OCI-LY7 (cell line): ENCODE results near the gene SUMF1. TPM values are rescaled to one million over a fixed set of nuclear protein-coding genes. Genes with fewer than 3 reads are reported as not detected.

Experiments used
- BruUV-seq: library from RNA; stranded (reverse); fragments of 400-500 nt; replicated peaks from 2 replicates; lab custom pipeline; 2021; lab: Mats Ljungman, UMichigan
- CTCF ChIA-PET: fragments of 300-600 bp; sonication (Branson Sonifier 250); formaldehyde crosslinking; loops from one replicate; lab custom pipeline; 2022; ENCODE audit warnings: antibody characterized with exemption; ENCODE audit not compliant: unreplicated experiment; lab: Charles Lee
- POLR2A ChIA-PET: fragments of 300-600 bp; sonication (Branson Sonifier 250); formaldehyde crosslinking; loops from one replicate; lab custom pipeline; 2022; ENCODE audit warnings: antibody characterized with exemption; lab: Charles Lee
- DNase-seq: peaks from one replicate; pipeline ENCODE4 v3.0.0-alpha.2; 2015; ENCODE audit warnings: low spot score
- H2AFZ ChIP-seq: fragments of 200-600 bp; sonication (generic), shearing (Covaris generic); 2 replicates; pipeline ENCODE4 v1.6.1; 2014; ENCODE audit warnings: mild to moderate bottlenecking, antibody characterized with exemption, low read length, moderate library complexity
- H3K27ac ChIP-seq: fragments of 200-600 bp; sonication (generic); 2 replicates; pipeline ENCODE4 v1.5.1; 2014; ENCODE audit warnings: mixed run types, low read depth, mild to moderate bottlenecking, moderate library complexity, low read length, inconsistent platforms; ENCODE audit not compliant: poor library complexity, severe bottlenecking
- H3K36me3 ChIP-seq: fragments of 200-600 bp; sonication (generic); 2 replicates; pipeline ENCODE4 v1.6.1; 2014; ENCODE audit warnings: mild to moderate bottlenecking, antibody characterized with exemption, low read length, moderate library complexity, mixed read lengths; ENCODE audit not compliant: insufficient read depth
- H3K4me1 ChIP-seq: fragments of 200-600 bp; sonication (generic); 2 replicates; pipeline ENCODE4 v1.5.1; 2014; ENCODE audit warnings: mild to moderate bottlenecking, low read length; ENCODE audit not compliant: insufficient read depth, poor library complexity, severe bottlenecking
- H3K4me2 ChIP-seq: fragments of 200-600 bp; sonication (generic); 2 replicates; pipeline ENCODE4 v1.6.1; 2014; ENCODE audit warnings: mild to moderate bottlenecking, low read length
- H3K4me3 ChIP-seq: fragments of 200-600 bp; sonication (generic); 2 replicates; pipeline ENCODE4 v1.5.1; 2014; ENCODE audit warnings: mild to moderate bottlenecking, low read depth, low read length; ENCODE audit not compliant: poor library complexity, severe bottlenecking
- H3K79me2 ChIP-seq: fragments of 200-600 bp; sonication (generic); 2 replicates; pipeline ENCODE4 v1.6.1; 2016; ENCODE audit warnings: low read depth, mild to moderate bottlenecking, low read length, moderate library complexity, mixed read lengths; ENCODE audit not compliant: insufficient read depth
- H3K9me2 ChIP-seq: fragments of 200-600 bp; sonication (generic); 2 replicates; pipeline ENCODE4 v1.6.1; 2016; ENCODE audit warnings: mild to moderate bottlenecking, low read length, mixed read lengths; ENCODE audit not compliant: insufficient read depth
- H3K9me3 ChIP-seq: fragments of 200-600 bp; sonication (generic); 2 replicates; pipeline ENCODE4 v1.6.1; 2014; ENCODE audit warnings: mild to moderate bottlenecking, mixed run types, low read length, mixed read lengths
- H4K20me1 ChIP-seq: fragments of 200-600 bp; sonication (generic); 2 replicates; pipeline ENCODE4 v1.6.1; 2014; ENCODE audit warnings: mild to moderate bottlenecking, antibody characterized with exemption, low read length, moderate library complexity, mixed read lengths; ENCODE audit not compliant: insufficient read depth
- CTCF ChIP-seq: fragments of 200-600 bp; sonication (generic); conservative IDR thresholded peaks from 2 replicates; pipeline ENCODE4 v1.5.1; 2014; ENCODE audit warnings: mild to moderate bottlenecking, antibody characterized with exemption, low read length, moderate library complexity, mixed read lengths
- EZH2phosphoT487 ChIP-seq: fragments of 200-600 bp; sonication (generic); IDR thresholded peaks from 2 replicates; pipeline ENCODE4 v1.6.1; 2018; ENCODE audit warnings: low read depth, borderline replicate concordance, mild to moderate bottlenecking, mixed run types, antibody characterized with exemption, low read length, moderate library complexity, mixed read lengths
- intact Hi-C: fragments of 100-400 bp; cut with micrococcal nuclease; formaldehyde crosslinking; loops from one replicate; pipeline ENCODE4 v1.10.0; 2022; ENCODE audit not compliant: unreplicated experiment
- total RNA-seq, 2 experiments: library from RNA; depleted of rRNA in 1 of 2; stranded (reverse); fragments of >200 nt in 1 of 2; shearing (Covaris generic) in 1 of 2; gene quantifications; 2 replicates each; pipeline ENCODE4 v1.2.3, GENCODE V29; 2014 to 2022

Gene SUMF1
- total RNA-seq, 2 experiments from 2014 or later: 9.1 to 11.9 TPM

DNA sequence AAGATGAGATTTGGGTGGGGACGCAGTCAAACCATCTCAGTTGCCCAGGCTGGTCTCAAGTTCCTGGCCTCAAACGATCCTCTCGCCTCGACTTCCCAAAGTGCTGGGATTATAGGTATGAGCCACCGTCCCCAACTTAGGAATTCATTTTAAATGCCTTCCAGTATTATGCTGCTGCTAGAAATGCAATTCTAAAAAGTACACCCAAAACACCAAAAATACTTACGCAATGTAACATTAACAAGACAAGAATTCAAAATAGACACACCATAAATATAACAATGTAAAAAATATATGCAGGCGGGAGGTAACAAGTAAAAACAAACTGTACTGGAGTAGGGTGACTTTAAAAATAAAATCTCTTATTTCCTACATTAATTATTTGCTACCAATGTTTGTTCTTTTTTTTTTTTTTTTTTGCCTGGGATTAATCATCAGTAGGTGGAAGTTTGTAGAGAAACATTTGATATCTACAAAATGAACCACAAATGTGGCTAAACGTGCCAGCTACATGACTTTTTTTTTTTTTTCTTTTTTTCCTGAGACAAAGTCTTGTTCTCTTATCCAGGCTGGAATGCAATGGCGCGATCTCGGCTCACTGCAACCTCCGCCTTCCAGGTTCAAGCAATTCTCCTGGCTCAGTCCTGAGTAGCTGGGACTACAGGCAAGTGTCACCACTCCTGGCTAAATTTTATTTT lies 107.1 kb downstream of the SUMF1 start:
- Histone ChIP-seq H2AFZ (no peak overlapping the region), H3K9me2 (no peaks in the 10 kb centered on the region), H3K4me1 (no peaks in the 10 kb centered on the region), H3K4me3 (no peak overlapping the region), H3K79me2 (no peaks in the 10 kb centered on the region), H3K4me2 (no peak overlapping the region), H4K20me1 (no peaks in the 10 kb centered on the region), H3K27ac (no peak overlapping the region), H3K9me3 (no peaks in the 10 kb centered on the region), H3K36me3 (no peaks in the 10 kb centered on the region)
- ChIA-PET CTCF (no interaction called here), POLR2A (no interaction called here)
- TF ChIP-seq EZH2phosphoT487 (no peak), CTCF (no peak)
- no TSS peak for BruUV-seq
- intact Hi-C loops: no loop called here
- DNase-seq: no peak

DNA sequence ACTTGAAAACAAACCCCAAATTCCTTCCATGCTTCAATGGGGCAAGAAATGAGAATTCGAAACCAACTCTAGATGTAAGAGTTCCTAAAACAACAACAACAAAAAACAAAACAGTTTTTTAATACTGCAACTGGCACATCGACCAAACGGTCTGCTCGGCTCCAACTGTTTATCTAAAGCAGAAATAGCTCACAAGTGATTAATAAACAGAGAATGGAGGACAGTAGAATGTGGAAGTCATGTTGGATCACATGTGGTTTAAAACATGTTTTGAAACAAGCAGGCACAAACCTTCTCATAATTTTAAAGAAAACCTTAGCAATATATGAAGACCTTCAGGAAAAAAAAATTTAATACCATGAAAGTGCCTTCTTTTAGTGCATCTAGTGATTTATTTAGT lies 108.8 kb downstream of the SUMF1 start:
- no peak overlapping the region for H3K27ac ChIP-seq
- H3K4me3 ChIP-seq: no peak overlapping the region
- POLR2A ChIA-PET: interaction anchor here (0.6 kb wide), 2 partner anchors 64 to 262 kb away, joined by 4 to 5 read pairs; no protein-coding TSS in a partner anchor
- no peak overlapping the region for H3K4me2 ChIP-seq
- no peaks in the 10 kb centered on the region for H3K79me2 ChIP-seq
- H3K4me1 ChIP-seq: no peaks in the 10 kb centered on the region
- H3K36me3 ChIP-seq: no peaks in the 10 kb centered on the region
- H4K20me1 ChIP-seq: no peaks in the 10 kb centered on the region
- no peak for DNase-seq
- intact Hi-C loops: no loop called here
- CTCF ChIA-PET: no interaction called here
- no peaks in the 10 kb centered on the region for H3K9me3 ChIP-seq
- BruUV-seq: no TSS peak
- no peak overlapping the region for H2AFZ ChIP-seq
- TF ChIP-seq CTCF (no peak), EZH2phosphoT487 (no peak)
- H3K9me2 ChIP-seq: no peaks in the 10 kb centered on the region
